AG04450 (cell line): Measurements from ENCODE around the gene PKD1L1. TPM values are rescaled to one million over a fixed set of nuclear protein-coding genes. Genes with fewer than 3 reads are reported as not detected.

Experiments
- CTCF ChIA-PET: fragments of 300-600, 350-600 bp; formaldehyde crosslinking; extraction: SDS; loops from one replicate; lab custom pipeline; 2022; ENCODE audit warnings: antibody characterized with exemption, inconsistent platforms; lab: Charles Lee
- POLR2A ChIA-PET: fragments of 350-600 bp; formaldehyde crosslinking; extraction: SDS; loops from one replicate; lab custom pipeline; 2021; ENCODE audit warnings: antibody characterized with exemption, inconsistent platforms; lab: Yijun Ruan, JAX
- DNase-seq: peaks from one replicate; pipeline ENCODE4 v3.0.0-alpha.2; 2011; ENCODE audit warnings: low read depth, low spot score
- H3K27ac ChIP-seq: one replicate; pipeline ENCODE4 v1.5.1; 2012; ENCODE audit warnings: low read depth, low read length, control low read depth
- H3K27me3 ChIP-seq: one replicate; pipeline ENCODE4 v1.6.0; 2012; ENCODE audit warnings: low read length; ENCODE audit not compliant: control insufficient read depth, insufficient read depth
- H3K4me3 ChIP-seq: 2 replicates; pipeline ENCODE4 v1.5.1; 2011; ENCODE audit warnings: mild to moderate bottlenecking, low read depth, low read length, control low read depth
- H3K9me3 ChIP-seq: 2 replicates; pipeline ENCODE4 v1.5.1; 2012; ENCODE audit warnings: low read length; ENCODE audit not compliant: control insufficient read depth, insufficient read depth
- polyA plus RNA-seq: library from polyadenylated mRNA; depleted of rRNA; stranded (reverse); fragments of >200 nt; gene quantifications from 2 replicates; pipeline ENCODE4 v1.2.3, GENCODE V29; 2011
- TF ChIP-seq, protein P1 (sequence below): IDR thresholded peaks from 2 replicates; pipeline ENCODE4 v1.5.1; 2011; ENCODE audit warnings: low read depth, low read length, control low read depth, inconsistent platforms

The PKD1L1 gene
- polyA plus RNA-seq, 1 experiment: 0.01 TPM

DNA sequence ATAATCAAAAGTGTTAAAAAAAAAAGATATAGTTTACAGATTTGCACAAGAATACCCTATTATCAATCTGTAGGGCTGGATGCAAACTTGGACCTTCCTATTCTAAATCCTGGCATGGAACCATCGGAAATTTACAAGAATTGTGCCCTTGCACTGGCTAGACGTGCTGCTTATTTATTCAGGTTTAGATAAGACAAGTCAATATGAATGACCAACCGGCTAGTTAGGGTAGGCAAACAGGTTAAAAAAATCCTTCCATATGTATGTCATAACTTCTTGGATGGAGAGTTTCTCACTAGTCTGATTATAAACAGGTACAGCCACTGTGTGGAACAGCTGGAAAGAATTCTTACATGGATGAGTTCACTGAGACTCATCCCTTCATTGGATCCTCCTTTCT lies 41.4 kb downstream of the PKD1L1 start:
- CTCF ChIA-PET: no interaction called here
- TF ChIP-seq, protein P1, sequence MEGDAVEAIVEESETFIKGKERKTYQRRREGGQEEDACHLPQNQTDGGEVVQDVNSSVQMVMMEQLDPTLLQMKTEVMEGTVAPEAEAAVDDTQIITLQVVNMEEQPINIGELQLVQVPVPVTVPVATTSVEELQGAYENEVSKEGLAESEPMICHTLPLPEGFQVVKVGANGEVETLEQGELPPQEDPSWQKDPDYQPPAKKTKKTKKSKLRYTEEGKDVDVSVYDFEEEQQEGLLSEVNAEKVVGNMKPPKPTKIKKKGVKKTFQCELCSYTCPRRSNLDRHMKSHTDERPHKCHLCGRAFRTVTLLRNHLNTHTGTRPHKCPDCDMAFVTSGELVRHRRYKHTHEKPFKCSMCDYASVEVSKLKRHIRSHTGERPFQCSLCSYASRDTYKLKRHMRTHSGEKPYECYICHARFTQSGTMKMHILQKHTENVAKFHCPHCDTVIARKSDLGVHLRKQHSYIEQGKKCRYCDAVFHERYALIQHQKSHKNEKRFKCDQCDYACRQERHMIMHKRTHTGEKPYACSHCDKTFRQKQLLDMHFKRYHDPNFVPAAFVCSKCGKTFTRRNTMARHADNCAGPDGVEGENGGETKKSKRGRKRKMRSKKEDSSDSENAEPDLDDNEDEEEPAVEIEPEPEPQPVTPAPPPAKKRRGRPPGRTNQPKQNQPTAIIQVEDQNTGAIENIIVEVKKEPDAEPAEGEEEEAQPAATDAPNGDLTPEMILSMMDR: no peak
- no peaks in the 10 kb centered on the region for H3K9me3 ChIP-seq

DNA sequence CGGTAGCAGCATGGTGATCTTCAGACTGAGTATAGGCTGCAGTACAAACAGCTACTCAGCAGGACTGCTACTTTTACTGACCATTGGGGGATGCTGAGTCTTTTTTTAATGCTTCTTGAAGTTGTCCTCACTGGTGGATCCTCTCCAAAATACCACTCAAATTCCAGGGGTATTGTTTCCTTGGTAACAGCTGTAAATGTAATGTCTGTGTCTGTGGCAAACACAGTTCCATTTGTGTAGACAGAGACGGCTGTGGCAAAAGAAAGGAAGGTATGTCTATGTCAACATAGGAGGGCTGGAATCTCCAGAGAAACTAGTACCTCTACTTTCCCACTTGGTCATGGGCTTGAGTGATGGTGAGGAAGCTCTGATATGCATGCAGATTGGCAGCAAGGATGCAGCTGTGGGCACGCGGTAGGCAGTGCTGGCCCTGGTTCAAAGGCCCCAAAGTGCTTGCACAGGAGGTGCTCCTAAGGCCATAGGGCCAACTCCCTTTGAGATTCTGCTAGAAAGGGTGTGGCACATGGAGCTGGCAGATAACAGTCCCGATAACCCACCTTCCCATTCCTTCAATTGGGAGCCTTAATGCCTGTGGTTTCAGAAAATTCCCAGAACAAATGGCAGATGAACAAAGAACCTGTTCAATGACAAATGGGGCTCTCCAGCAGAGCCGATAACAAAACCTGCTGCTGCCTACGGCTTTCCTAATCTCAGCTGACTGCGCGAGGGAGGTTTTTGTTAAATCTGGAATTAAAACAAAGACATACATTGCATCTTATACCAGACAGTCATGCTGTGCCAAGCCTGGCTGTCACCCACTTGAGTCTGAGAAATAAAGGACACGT lies 43.0 kb downstream of the PKD1L1 start:
- CTCF ChIA-PET: no interaction called here
- POLR2A ChIA-PET: no interaction called here
- no peak overlapping the region for H3K27ac ChIP-seq

More for the DNA sequence above, 41.4 kb downstream of the PKD1L1 start:
- H3K27me3 ChIP-seq: peaks cover 11% of the 10 kb centered on the region
- H3K27ac ChIP-seq: no peak overlapping the region
- POLR2A ChIA-PET: no interaction called here
- no peak for DNase-seq
- no peak overlapping the region for H3K4me3 ChIP-seq

DNA sequence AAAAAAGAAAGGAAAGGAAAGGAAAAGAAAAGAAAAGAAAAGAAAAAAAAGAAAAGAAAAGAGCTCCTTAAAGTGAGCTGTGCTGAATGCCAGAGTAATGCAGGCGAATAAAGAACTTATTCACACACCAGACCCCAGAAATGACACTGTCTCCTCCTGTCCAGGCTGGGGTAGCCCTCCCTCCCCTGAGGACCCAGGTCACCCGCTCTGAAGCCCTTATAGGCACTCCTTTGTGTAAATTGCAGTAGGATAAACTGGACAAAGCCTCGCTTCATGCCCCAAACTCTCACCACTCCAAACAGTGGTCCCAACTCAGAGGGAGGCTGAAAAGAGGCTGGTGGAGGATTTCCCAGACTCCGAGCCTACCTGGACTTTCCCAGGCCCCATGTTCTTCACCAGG lies 46.3 kb downstream of the PKD1L1 start:
- H3K9me3 ChIP-seq: no peaks in the 10 kb centered on the region
- TF ChIP-seq, protein P1: no peak
- CTCF ChIA-PET: no interaction called here

More for the DNA sequence above, 43.0 kb downstream of the PKD1L1 start:
- Histone ChIP-seq H3K27me3 (peaks cover 9% of the 10 kb centered on the region), H3K4me3 (no peak overlapping the region), H3K9me3 (no peaks in the 10 kb centered on the region)
- TF ChIP-seq, protein P1: no peak
- no peak for DNase-seq

DNA sequence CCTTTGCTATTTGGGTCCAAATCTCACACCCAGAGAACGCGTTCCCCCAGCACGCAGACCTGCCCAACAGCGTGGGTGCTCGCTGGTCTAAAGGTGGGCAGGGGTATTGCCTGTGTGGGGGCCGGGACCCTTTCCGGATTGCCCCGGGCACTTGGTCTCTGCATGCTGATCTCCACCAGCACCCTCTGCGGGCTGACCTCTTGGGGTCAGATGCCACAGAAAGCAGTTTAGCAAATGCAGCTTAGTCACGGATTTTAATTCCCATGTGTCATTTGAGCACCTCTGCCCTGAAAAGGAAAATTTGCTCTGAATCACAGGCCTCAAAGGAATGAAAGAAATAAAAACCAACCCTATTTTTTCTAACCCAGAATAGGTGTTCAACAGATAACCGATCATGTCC lies 46.7 kb downstream of the PKD1L1 start:
- no peak overlapping the region for H3K27ac ChIP-seq
- TF ChIP-seq, protein P1: no peak
- peaks cover 14% of the 10 kb centered on the region for H3K27me3 ChIP-seq
- no peaks in the 10 kb centered on the region for H3K9me3 ChIP-seq
- DNase-seq: no peak
- H3K4me3 ChIP-seq: no peak overlapping the region
- ChIA-PET CTCF (no interaction called here), POLR2A (no interaction called here)

More for the DNA sequence above, 46.3 kb downstream of the PKD1L1 start:
- no peak for DNase-seq
- H3K4me3 ChIP-seq: no peak overlapping the region
- H3K27me3 ChIP-seq: peaks cover 9% of the 10 kb centered on the region
- no peak overlapping the region for H3K27ac ChIP-seq
- POLR2A ChIA-PET: no interaction called here

DNA sequence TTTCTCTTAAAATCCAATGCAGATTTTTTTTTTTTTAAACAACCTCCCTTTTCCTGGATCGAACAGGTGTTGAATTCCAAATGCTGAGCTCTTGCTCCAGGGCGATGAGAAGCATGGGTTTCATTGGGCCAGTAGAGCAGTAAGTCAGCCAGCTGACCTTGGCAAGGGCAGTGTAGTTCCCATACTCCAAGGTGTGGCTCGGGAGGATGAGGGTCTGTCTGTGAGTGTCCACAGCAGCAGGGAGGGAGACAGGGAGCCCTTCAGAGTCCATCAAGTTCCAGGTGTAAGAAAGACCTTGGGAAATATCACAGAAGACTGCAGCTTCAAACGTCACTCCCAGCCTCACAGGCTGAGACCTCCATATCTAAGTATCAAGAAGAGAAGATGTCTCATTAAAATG lies 50.4 kb downstream of the PKD1L1 start:
- Histone ChIP-seq H3K4me3 (no peak overlapping the region), H3K9me3 (no peaks in the 10 kb centered on the region), H3K27ac (no peak overlapping the region), H3K27me3 (peaks cover 9% of the 10 kb centered on the region)
- ChIA-PET CTCF (no interaction called here), POLR2A (no interaction called here)
- TF ChIP-seq, protein P1: no peak
- DNase-seq: no peak
